ENCODE results near the gene PPBP. TPM values are rescaled to one million over a fixed set of nuclear protein-coding genes. Genes with fewer than 3 reads are reported as not detected.

PPBP gene
- total RNA-seq, 1 experiment from 2014 or later = not detected

- Mint-ChIP-seq H3K4me3 (peak overlapping the region; percentile 65), H3K4me1 (peaks cover 18% of the 10 kb centered on the region), H3K27me3 (ENCODE audit: low read depth) (peaks cover 100% of the 10 kb centered on the region), H3K36me3 (no peaks in the 10 kb centered on the region), H3K27ac (no peak overlapping the region), H3K9me3 (no peaks in the 10 kb centered on the region)
- DNase-seq (ENCODE audit: low spot score) (no peak), ATAC-seq (peak; percentile 89)
- CTCF ChIA-PET = interaction anchor here (1.0 to 1.7 kb wide), 2 partner anchors 22 to 155 kb away, joined by 3 to 8 read pairs; no protein-coding TSS in a partner anchor
- TF ChIP-seq FOXP1 (CRISPR knock-in tag; IDR thresholded peaks at IDR 0.05; ENCODE audit: borderline replicate concordance) = no peak
- no peak for TF ChIP-seq ZNF219 (CRISPR knock-in tag; IDR thresholded peaks at IDR 0.05; ENCODE audit: borderline replicate concordance)
- TF ChIP-seq, protein P1, sequence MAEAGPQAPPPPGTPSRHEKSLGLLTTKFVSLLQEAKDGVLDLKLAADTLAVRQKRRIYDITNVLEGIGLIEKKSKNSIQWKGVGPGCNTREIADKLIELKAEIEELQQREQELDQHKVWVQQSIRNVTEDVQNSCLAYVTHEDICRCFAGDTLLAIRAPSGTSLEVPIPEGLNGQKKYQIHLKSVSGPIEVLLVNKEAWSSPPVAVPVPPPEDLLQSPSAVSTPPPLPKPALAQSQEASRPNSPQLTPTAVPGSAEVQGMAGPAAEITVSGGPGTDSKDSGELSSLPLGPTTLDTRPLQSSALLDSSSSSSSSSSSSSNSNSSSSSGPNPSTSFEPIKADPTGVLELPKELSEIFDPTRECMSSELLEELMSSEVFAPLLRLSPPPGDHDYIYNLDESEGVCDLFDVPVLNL (CRISPR knock-in tag; IDR thresholded peaks at IDR 0.05; ENCODE audit: borderline replicate concordance, low read depth) = no peak
- TF ChIP-seq ZNF121 (CRISPR knock-in tag; IDR thresholded peaks at IDR 0.05) = no peak
- no peak for TF ChIP-seq TEAD1 (CRISPR knock-in tag; IDR thresholded peaks at IDR 0.05)
- TF ChIP-seq, protein P2, sequence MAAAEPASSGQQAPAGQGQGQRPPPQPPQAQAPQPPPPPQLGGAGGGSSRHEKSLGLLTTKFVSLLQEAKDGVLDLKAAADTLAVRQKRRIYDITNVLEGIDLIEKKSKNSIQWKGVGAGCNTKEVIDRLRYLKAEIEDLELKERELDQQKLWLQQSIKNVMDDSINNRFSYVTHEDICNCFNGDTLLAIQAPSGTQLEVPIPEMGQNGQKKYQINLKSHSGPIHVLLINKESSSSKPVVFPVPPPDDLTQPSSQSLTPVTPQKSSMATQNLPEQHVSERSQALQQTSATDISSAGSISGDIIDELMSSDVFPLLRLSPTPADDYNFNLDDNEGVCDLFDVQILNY (CRISPR knock-in tag; IDR thresholded peaks at IDR 0.05) = no peak
- TF ChIP-seq ZBTB43 (CRISPR knock-in tag; IDR thresholded peaks at IDR 0.05) = no peak
- TF ChIP-seq, protein P3, sequence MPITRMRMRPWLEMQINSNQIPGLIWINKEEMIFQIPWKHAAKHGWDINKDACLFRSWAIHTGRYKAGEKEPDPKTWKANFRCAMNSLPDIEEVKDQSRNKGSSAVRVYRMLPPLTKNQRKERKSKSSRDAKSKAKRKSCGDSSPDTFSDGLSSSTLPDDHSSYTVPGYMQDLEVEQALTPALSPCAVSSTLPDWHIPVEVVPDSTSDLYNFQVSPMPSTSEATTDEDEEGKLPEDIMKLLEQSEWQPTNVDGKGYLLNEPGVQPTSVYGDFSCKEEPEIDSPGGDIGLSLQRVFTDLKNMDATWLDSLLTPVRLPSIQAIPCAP (CRISPR knock-in tag; IDR thresholded peaks at IDR 0.05) = no peak
- TF ChIP-seq ZNF281 (CRISPR knock-in tag; IDR thresholded peaks at IDR 0.05) = no peak
- TF ChIP-seq USF1 (CRISPR knock-in tag; IDR thresholded peaks at IDR 0.05) = no peak
- no peak for TF ChIP-seq CBFB (CRISPR knock-in tag; IDR thresholded peaks at IDR 0.05; ENCODE audit: low read depth)
- no peak for TF ChIP-seq STAT6 (CRISPR knock-in tag; conservative IDR thresholded peaks at IDR 0.05; ENCODE audit: low read depth)
- no peak for TF ChIP-seq ATF1 (CRISPR knock-in tag; IDR thresholded peaks at IDR 0.05)
- TF ChIP-seq, protein P4, sequence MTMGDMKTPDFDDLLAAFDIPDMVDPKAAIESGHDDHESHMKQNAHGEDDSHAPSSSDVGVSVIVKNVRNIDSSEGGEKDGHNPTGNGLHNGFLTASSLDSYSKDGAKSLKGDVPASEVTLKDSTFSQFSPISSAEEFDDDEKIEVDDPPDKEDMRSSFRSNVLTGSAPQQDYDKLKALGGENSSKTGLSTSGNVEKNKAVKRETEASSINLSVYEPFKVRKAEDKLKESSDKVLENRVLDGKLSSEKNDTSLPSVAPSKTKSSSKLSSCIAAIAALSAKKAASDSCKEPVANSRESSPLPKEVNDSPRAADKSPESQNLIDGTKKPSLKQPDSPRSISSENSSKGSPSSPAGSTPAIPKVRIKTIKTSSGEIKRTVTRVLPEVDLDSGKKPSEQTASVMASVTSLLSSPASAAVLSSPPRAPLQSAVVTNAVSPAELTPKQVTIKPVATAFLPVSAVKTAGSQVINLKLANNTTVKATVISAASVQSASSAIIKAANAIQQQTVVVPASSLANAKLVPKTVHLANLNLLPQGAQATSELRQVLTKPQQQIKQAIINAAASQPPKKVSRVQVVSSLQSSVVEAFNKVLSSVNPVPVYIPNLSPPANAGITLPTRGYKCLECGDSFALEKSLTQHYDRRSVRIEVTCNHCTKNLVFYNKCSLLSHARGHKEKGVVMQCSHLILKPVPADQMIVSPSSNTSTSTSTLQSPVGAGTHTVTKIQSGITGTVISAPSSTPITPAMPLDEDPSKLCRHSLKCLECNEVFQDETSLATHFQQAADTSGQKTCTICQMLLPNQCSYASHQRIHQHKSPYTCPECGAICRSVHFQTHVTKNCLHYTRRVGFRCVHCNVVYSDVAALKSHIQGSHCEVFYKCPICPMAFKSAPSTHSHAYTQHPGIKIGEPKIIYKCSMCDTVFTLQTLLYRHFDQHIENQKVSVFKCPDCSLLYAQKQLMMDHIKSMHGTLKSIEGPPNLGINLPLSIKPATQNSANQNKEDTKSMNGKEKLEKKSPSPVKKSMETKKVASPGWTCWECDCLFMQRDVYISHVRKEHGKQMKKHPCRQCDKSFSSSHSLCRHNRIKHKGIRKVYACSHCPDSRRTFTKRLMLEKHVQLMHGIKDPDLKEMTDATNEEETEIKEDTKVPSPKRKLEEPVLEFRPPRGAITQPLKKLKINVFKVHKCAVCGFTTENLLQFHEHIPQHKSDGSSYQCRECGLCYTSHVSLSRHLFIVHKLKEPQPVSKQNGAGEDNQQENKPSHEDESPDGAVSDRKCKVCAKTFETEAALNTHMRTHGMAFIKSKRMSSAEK (CRISPR knock-in tag; IDR thresholded peaks at IDR 0.05; ENCODE audit: borderline replicate concordance) = no peak
- TF ChIP-seq ZNF396 (CRISPR knock-in tag; IDR thresholded peaks at IDR 0.05; ENCODE audit: borderline replicate concordance) = no peak
- TF ChIP-seq GABPB1 (CRISPR knock-in tag; IDR thresholded peaks at IDR 0.05) = no peak
- TF ChIP-seq ESRRA (CRISPR knock-in tag; IDR thresholded peaks at IDR 0.05; ENCODE audit: borderline replicate concordance) = no peak
- no peak for TF ChIP-seq TP53 (CRISPR knock-in tag; IDR thresholded peaks at IDR 0.05)
- POLR2A ChIA-PET = no interaction called here
These were observed 44.4 kb downstream of the PPBP start for GRCh38 chr4:73943555-73943954.
